Common myeloid progenitor, CD34-positive (primary cell): Measurements from ENCODE around the gene RAD51B.

Source experiments
- CTCF ChIA-PET: fragments of 350-600 bp; sonication (Branson Sonifier 250); formaldehyde crosslinking; loops from one replicate; lab custom pipeline; 2021; ENCODE audit warnings: antibody characterized with exemption; lab: Charles Lee
- POLR2A ChIA-PET: fragments of 350-600 bp; sonication (Branson Sonifier 250); formaldehyde crosslinking; loops from one replicate; lab custom pipeline; 2021; ENCODE audit warnings: antibody characterized with exemption; lab: Charles Lee
- DNase-seq, 3 donors: peaks; one replicate each; pipeline versions ENCODE4 v3.0.0 to v3.0.0-alpha.2; 2013
- H3K27ac ChIP-seq, 2 experiments: 1 replicate in 1 of 2; 2 replicates in 1 of 2; pipeline ENCODE4 v1.7.0; 2013; ENCODE audit warnings: inconsistent platforms in 2 of 2, low read length in 2 of 2, mild to moderate bottlenecking in 2 of 2, low read depth in 1 of 2, moderate library complexity in 1 of 2; ENCODE audit not compliant: severe bottlenecking in 2 of 2, insufficient read depth in 1 of 2, poor library complexity in 1 of 2
- H3K27me3 ChIP-seq, 5 experiments: replicated peaks in 2 of 5; 1 replicate in 3 of 5; 2 replicates in 2 of 5; pipeline versions ENCODE4 v1.6.1 to v1.7.0; 2013; ENCODE audit warnings: low read length in 4 of 5, mild to moderate bottlenecking in 2 of 5, moderate library complexity in 2 of 5, inconsistent platforms in 1 of 5; ENCODE audit not compliant: insufficient read depth in 5 of 5, control insufficient read depth in 4 of 5
- H3K36me3 ChIP-seq, 4 experiments: 1 replicate in 2 of 4; 2 replicates in 2 of 4; pipeline versions ENCODE4 v1.6.1 to v1.7.0; 2013; ENCODE audit warnings: low read length in 3 of 4, control low read depth in 1 of 4, mild to moderate bottlenecking in 1 of 4; ENCODE audit not compliant: control insufficient read depth in 4 of 4, insufficient read depth in 4 of 4
- H3K4me1 ChIP-seq, 4 experiments: 1 replicate in 3 of 4; 2 replicates in 1 of 4; pipeline versions ENCODE4 v1.6.1 to v1.7.1; 2013; ENCODE audit warnings: low read length in 3 of 4, mild to moderate bottlenecking in 3 of 4, control low read depth in 1 of 4, inconsistent platforms in 1 of 4, moderate library complexity in 1 of 4; ENCODE audit not compliant: control insufficient read depth in 4 of 4, insufficient read depth in 4 of 4; ENCODE audit errors: control extremely low read depth in 1 of 4
- H3K4me3 ChIP-seq, 7 experiments: 1 replicate in 4 of 7; 2 replicates in 3 of 7; pipeline versions ENCODE4 v1.5.1 to v1.7.0; 2013; ENCODE audit warnings: mild to moderate bottlenecking in 7 of 7, low read length in 6 of 7, moderate library complexity in 6 of 7, inconsistent platforms in 2 of 7, low read depth in 2 of 7, control low read depth in 1 of 7; ENCODE audit not compliant: insufficient read depth in 4 of 7, control insufficient read depth in 1 of 7; ENCODE audit errors: extremely low read depth in 1 of 7
- H3K9me3 ChIP-seq, 5 experiments: 1 replicate in 4 of 5; 2 replicates in 1 of 5; pipeline versions ENCODE4 v1.6.1 to v1.7.1; 2013; ENCODE audit warnings: low read length in 4 of 5, mild to moderate bottlenecking in 2 of 5, inconsistent platforms in 1 of 5, low read depth in 1 of 5, moderate library complexity in 1 of 5; ENCODE audit not compliant: control insufficient read depth in 4 of 5, insufficient read depth in 2 of 5; ENCODE audit errors: control extremely low read depth in 1 of 5
- WGBS: methylation state at CpG from one replicate; pipeline ENCODE4 v1.1.5; 2013; ENCODE audit not compliant: insufficient coverage; 5-methylcytosine and 5-hydroxymethylcytosine counted together

The RAD51B gene

DNA sequence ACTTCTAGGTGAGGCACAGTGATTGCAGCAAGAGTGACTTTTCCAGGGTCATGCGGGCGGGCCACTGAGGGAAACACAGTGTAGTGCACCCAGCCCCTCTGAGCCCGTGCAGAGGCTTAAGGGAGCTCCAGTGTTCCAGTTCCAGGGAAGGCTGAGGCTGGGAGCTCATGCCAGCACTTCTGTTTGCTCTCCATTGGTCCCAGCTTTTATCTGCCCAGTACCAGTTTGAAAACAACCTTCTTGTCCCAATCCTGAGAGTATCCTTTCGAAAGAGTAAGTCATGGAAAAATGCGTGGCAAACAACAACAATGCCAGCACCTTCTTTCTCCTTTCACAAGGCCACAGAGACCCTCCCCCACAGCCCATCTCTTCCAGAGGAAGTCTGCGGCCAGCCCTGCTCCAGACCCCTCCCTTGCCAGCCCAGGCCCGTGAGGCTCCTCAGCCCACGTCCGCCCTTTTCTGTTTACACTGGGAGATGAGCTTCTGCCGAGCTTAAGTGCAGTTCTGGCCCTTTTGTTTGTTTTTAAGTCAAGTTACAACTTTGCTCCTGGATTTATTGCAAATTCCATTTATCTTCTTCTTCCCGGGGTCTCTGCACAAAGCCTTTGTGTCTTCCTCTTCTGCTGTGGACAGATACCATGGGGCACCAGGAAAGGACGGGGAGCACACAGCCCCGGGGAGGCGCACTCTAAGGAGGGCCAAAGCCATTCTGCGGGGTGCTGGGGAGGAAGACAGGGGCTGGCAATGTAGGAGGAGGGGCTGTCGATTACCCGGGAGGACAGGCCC is 787.7 kb downstream of the RAD51B start:
- peaks cover 0 to 36% (median 33%) of the 10 kb centered on the region in 4 experiments for H3K4me1 ChIP-seq
- H3K4me3 ChIP-seq: peak overlapping the region in 3 of 7 experiments; percentile 12 to 26 (median 19)
- H3K9me3 ChIP-seq: peaks cover 0 to 22% (median 3%) of the 10 kb centered on the region in 5 experiments
- CTCF ChIA-PET: interaction anchor here (0.8 to 1.6 kb wide), 3 partner anchors 27 to 237 kb away, joined by 3 read pairs; no protein-coding TSS in a partner anchor
- POLR2A ChIA-PET: interaction anchor here (0.6 to 0.7 kb wide), 2 partner anchors 20 to 644 kb away, joined by 3 read pairs; no protein-coding TSS in a partner anchor
- H3K27ac ChIP-seq: peak overlapping the region in 1 of 2 experiments; percentile 50
- peak in 2 of 3 donors; percentile 61 to 73 for DNase-seq
- WGBS: 31% methylated on average over 13 of the region's 17 CpGs
- no peaks in the 10 kb centered on the region for H3K36me3 ChIP-seq
- no peaks in the 10 kb centered on the region for H3K27me3 ChIP-seq

DNA sequence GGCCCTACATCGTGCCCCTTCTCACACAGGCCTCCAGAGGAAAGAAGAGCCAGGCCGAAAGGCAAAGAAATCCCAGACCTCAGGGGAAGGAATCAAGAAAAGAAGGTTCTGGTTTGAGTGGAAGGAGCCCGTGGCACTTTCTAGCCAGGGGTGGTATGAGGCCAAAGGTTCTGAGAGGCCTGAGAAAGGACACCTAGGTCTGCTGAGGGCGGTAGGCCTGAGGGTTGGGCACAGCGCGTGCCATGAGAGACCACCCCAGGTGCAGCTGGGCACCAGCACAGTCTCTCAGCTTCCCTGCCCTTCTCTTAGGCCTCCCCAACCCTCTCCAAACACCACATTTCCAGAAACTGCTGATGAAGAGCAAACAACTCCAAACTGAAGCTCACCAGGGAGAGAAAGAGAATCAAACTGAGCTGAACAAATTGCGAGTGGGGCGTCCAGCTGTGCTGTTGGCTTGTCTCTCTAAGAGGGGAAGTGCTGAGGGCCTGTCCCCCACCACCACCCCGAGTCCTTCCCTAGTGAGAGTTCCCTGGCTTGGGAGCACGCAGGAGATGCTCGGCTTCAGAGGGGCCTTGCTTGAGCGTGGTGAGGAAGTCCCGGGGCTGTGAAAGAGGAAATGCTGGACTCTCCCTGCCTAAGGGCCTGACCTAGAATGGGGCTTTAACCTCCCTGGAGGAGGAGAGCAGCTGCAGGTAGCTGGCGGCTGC is 788.4 kb downstream of the RAD51B start:
- H3K27me3 ChIP-seq: no peaks in the 10 kb centered on the region
- DNase-seq: peak in 2 of 3 donors; percentile 47 to 57
- peak overlapping the region in 1 of 2 experiments; percentile 50 for H3K27ac ChIP-seq
- CTCF ChIA-PET: interaction anchor here (0.8 to 1.6 kb wide), 3 partner anchors 26 to 236 kb away, joined by 3 read pairs; no protein-coding TSS in a partner anchor
- no peaks in the 10 kb centered on the region for H3K36me3 ChIP-seq
- 27% methylated on average over 9 of the region's 14 CpGs for WGBS
- POLR2A ChIA-PET: interaction anchor here (0.6 kb wide), 1 partner anchor 643 kb away, joined by 3 read pairs; no protein-coding TSS in a partner anchor
- H3K9me3 ChIP-seq: peaks cover 0 to 27% (median 3%) of the 10 kb centered on the region in 5 experiments
- peaks cover 0 to 36% (median 33%) of the 10 kb centered on the region in 4 experiments for H3K4me1 ChIP-seq
- peak overlapping the region in 3 of 7 experiments; percentile 19 to 27 (median 26) for H3K4me3 ChIP-seq

DNA sequence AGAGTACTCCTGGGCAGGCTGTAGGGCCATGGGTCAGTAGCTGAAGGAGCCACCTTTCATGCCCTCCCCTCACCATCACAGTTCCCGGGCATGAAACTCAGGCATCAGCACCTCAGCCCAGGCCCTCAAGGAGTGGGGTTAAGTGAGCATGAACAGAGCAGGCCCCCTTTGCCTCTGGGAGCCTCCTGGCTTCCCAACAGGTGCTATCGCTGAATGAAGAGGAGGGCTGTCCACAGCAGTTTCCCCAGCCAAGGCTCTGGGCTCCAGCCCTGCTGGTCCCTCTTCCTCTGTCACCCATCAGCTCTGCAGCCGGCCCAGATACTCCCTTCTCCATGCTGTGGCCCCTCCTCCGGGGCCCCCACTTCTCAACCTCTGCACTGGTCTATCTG is 789.0 kb downstream of the RAD51B start:
- POLR2A ChIA-PET: no interaction called here
- Histone ChIP-seq H3K36me3 (no peaks in the 10 kb centered on the region), H3K27me3 (no peaks in the 10 kb centered on the region), H3K4me3 (no peak overlapping the region), H3K27ac (no peak overlapping the region), H3K4me1 (peaks cover 0 to 36% (median 33%) of the 10 kb centered on the region in 4 experiments), H3K9me3 (peaks cover 0 to 27% (median 3%) of the 10 kb centered on the region in 5 experiments)
- 98% methylated on average over 4 of the region's 4 CpGs for WGBS
- DNase-seq: no peak
- CTCF ChIA-PET: interaction anchor here (0.8 to 1.6 kb wide), 3 partner anchors 25 to 236 kb away, joined by 3 read pairs; no protein-coding TSS in a partner anchor

DNA sequence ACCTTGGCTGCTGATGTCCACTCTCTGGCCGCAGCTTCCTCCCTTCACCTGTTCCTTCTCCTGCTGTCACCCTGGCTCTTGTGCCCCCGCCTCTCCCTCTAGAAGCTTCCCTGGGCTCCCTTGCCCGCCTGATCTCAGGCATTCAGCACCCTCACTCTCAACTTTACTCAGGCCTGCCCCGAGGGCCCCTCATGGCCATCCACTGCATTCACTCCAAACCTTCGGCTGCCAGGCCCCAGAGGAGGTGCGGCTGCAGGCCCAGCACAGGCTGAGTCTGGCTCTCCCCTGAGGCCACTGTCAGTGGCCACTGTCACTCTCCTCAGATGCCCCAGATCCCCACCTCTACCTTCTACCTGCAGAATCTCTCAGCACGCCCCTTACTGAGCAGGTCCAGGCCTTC is 789.4 kb downstream of the RAD51B start:
- WGBS: 98% methylated on average over 7 of the region's 7 CpGs
- DNase-seq: no peak
- H3K36me3 ChIP-seq: no peaks in the 10 kb centered on the region
- no peak overlapping the region for H3K4me3 ChIP-seq
- peaks cover 0 to 36% (median 33%) of the 10 kb centered on the region in 4 experiments for H3K4me1 ChIP-seq
- H3K27ac ChIP-seq: no peak overlapping the region
- H3K9me3 ChIP-seq: peaks cover 0 to 31% (median 6%) of the 10 kb centered on the region in 5 experiments
- POLR2A ChIA-PET: no interaction called here
- no peaks in the 10 kb centered on the region for H3K27me3 ChIP-seq
- CTCF ChIA-PET: no interaction called here

DNA sequence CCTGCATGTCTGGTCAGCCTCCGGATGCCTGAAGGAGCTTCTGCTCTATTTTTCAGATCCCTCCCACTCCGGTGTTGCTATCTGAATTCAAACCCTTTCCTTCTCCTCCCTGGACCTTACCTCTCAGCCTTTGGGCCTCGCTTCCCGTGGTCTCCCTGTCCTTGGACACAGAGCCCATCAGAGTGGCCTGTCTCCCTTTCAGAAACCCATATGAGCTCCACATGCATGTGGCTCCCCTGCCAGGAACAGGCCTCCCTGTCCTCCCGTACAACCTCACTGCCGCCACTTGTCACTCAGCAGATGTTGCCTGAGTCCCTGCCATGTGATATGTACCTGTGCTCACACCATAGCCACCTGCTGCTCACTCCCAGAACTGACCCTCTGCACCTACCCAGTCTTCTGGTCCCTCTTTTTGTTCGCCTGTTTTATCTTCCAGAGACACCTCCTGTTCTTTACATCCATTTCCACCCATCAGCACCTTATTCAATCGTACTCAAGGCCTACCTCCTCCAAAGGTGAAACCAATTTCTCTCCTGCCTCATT is 790.7 kb downstream of the RAD51B start:
- ChIA-PET CTCF (interaction anchor here (1.1 kb wide), 1 partner anchor 361 kb away, joined by 3 read pairs; no protein-coding TSS in a partner anchor), POLR2A (no interaction called here)
- Histone ChIP-seq H3K27me3 (no peaks in the 10 kb centered on the region), H3K4me3 (no peak overlapping the region), H3K36me3 (no peaks in the 10 kb centered on the region), H3K9me3 (peaks cover 0 to 26% (median 6%) of the 10 kb centered on the region in 5 experiments), H3K27ac (no peak overlapping the region), H3K4me1 (peaks cover 0 to 36% (median 33%) of the 10 kb centered on the region in 4 experiments)
- WGBS: 94% methylated on average over 4 of the region's 8 CpGs
- no peak for DNase-seq

DNA sequence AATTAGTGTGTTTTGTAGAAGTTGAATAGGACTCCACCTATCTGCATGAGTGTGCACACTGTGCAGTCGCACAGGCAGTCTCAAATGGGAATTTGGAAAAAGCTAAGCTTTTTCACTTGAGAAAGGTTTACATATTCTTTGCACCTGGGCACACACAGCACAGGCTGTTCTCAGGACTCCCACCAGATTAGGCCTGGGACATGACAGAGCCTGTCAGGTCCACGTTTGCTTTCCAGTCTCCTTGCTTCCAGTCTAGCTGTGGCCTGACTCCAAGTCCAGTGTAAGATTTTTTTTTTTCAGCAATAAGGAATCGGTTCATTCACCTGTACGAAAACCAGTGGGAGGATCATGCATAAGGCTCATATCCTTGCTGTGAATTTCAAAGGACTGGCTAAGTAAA is 792.0 kb downstream of the RAD51B start:
- Histone ChIP-seq H3K27ac (no peak overlapping the region), H3K4me1 (peaks cover 0 to 33% (median 27%) of the 10 kb centered on the region in 4 experiments), H3K4me3 (no peak overlapping the region), H3K27me3 (no peaks in the 10 kb centered on the region), H3K36me3 (no peaks in the 10 kb centered on the region), H3K9me3 (peaks cover 3 to 21% (median 6%) of the 10 kb centered on the region in 5 experiments)
- POLR2A ChIA-PET: no interaction called here
- CTCF ChIA-PET: interaction anchor here (0.6 to 0.8 kb wide), 2 partner anchors 14 to 37 kb away, joined by 3 to 4 read pairs; no protein-coding TSS in a partner anchor
- no peak for DNase-seq
- WGBS: 92% methylated on average over 4 of the region's 4 CpGs
